IMR-90 (cell line): ENCODE data around the gene PGA5. TPM values are rescaled to one million over a fixed set of nuclear protein-coding genes. Genes with fewer than 3 reads are reported as not detected.

ENCODE experiments used
- ATAC-seq: fragments of 200-7000 bp; cut with Tn5 transposase; 2 replicates; pipeline ENCODE4 v1.9.1; 2020; ENCODE audit warnings: low read depth, mild to moderate bottlenecking, moderate library complexity
- BruUV-seq: library from RNA; stranded (reverse); fragments of 400-500 nt; replicated peaks from 2 replicates; lab custom pipeline; 2021; lab: Mats Ljungman, UMichigan
- CTCF ChIA-PET: fragments of 300-600 bp; formaldehyde crosslinking; extraction: SDS; loops from one replicate; lab custom pipeline; 2021; ENCODE audit warnings: antibody characterized with exemption; lab: Yijun Ruan, JAX
- POLR2A ChIA-PET: fragments of 300-600 bp; sonication (Branson Sonifier 250); formaldehyde crosslinking; loops from one replicate; lab custom pipeline; 2022; ENCODE audit warnings: antibody characterized with exemption; ENCODE audit not compliant: unreplicated experiment; lab: Charles Lee
- DNase-seq: peaks from one replicate; pipeline ENCODE4 v3.0.0; 2013
- H2AFZ ChIP-seq: replicated peaks from 2 replicates; pipeline ENCODE3; 2013; ENCODE audit warnings: low read length, mild to moderate bottlenecking; ENCODE audit not compliant: poor library complexity
- H2AK5ac ChIP-seq: 2 replicates; pipeline ENCODE4 v1.6.1; 2013; ENCODE audit warnings: low read depth, low read length, inconsistent platforms
- H2AK9ac ChIP-seq: replicated peaks from 2 replicates; pipeline ENCODE3; 2013; ENCODE audit warnings: mild to moderate bottlenecking, low read depth, low read length, moderate library complexity; ENCODE audit not compliant: poor library complexity
- H2BK120ac ChIP-seq: 2 replicates; pipeline ENCODE4 v1.6.1; 2013; ENCODE audit warnings: low read depth, low read length, inconsistent platforms
- H2BK15ac ChIP-seq: 3 replicates; pipeline ENCODE4 v1.6.1; 2013; ENCODE audit warnings: low read depth, low read length, inconsistent platforms
- H2BK20ac ChIP-seq: 2 replicates; pipeline ENCODE4 v1.6.1; 2013; ENCODE audit warnings: low read depth, mild to moderate bottlenecking, inconsistent platforms, low read length, moderate library complexity
- H2BK5ac ChIP-seq: 2 replicates; pipeline ENCODE4 v1.6.1; 2013; ENCODE audit warnings: mild to moderate bottlenecking, low read depth, low read length, inconsistent platforms; ENCODE audit not compliant: poor library complexity, severe bottlenecking
- H3K14ac ChIP-seq: replicated peaks from 2 replicates; pipeline ENCODE4 v1.6.1; 2013; ENCODE audit warnings: low read depth, low read length, inconsistent platforms
- H3K18ac ChIP-seq: 2 replicates; pipeline ENCODE4 v1.6.1; 2013; ENCODE audit warnings: low read depth, low read length, control low read depth
- H3K23ac ChIP-seq: 2 replicates; pipeline ENCODE4 v1.6.1; 2013; ENCODE audit warnings: low read depth, low read length, inconsistent platforms
- H3K27ac ChIP-seq: 2 replicates; pipeline ENCODE4 v1.5.1; 2013; ENCODE audit warnings: mild to moderate bottlenecking, control low read depth, low read length; ENCODE audit not compliant: insufficient read depth
- H3K27me3 ChIP-seq: 2 replicates; pipeline ENCODE4 v1.6.1; 2013; ENCODE audit warnings: low read length; ENCODE audit not compliant: control insufficient read depth, insufficient read depth
- H3K36me3 ChIP-seq: 2 replicates; pipeline ENCODE4 v1.6.1; 2013; ENCODE audit warnings: low read length, mixed read lengths; ENCODE audit not compliant: control insufficient read depth, insufficient read depth
- H3K4ac ChIP-seq: 2 replicates; pipeline ENCODE4 v1.6.1; 2013; ENCODE audit warnings: low read depth, low read length, inconsistent platforms
- H3K4me1 ChIP-seq: 2 replicates; pipeline ENCODE4 v1.6.1; 2013; ENCODE audit warnings: low read length, mixed read lengths; ENCODE audit not compliant: control insufficient read depth, insufficient read depth
- H3K4me2 ChIP-seq: 2 replicates; pipeline ENCODE4 v1.6.1; 2013; ENCODE audit warnings: low read depth, mild to moderate bottlenecking, control low read depth, low read length, moderate library complexity
- H3K4me3 ChIP-seq: 2 replicates; pipeline ENCODE4 v1.5.1; 2013; ENCODE audit warnings: low read depth, mild to moderate bottlenecking, control low read depth, low read length, moderate library complexity; ENCODE audit not compliant: insufficient read depth
- H3K56ac ChIP-seq: 2 replicates; pipeline ENCODE4 v1.6.1; 2013; ENCODE audit warnings: low read length, inconsistent platforms; ENCODE audit not compliant: insufficient read depth; ENCODE audit errors: extremely low read depth
- H3K79me1 ChIP-seq, 2 experiments: 2 replicates each; pipeline ENCODE4 v1.6.1; 2013; ENCODE audit warnings: low read length in 2 of 2, inconsistent platforms in 1 of 2, low read depth in 1 of 2
- H3K9ac ChIP-seq: 2 replicates; pipeline ENCODE4 v1.6.1; 2013; ENCODE audit warnings: low read depth, low read length, control low read depth
- H3K9me1 ChIP-seq: 2 replicates; pipeline ENCODE4 v1.6.1; 2013; ENCODE audit warnings: low read length, inconsistent platforms; ENCODE audit not compliant: insufficient read depth
- H3K9me3 ChIP-seq: 2 replicates; pipeline ENCODE4 v1.6.1; 2013; ENCODE audit warnings: low read length; ENCODE audit not compliant: control insufficient read depth, insufficient read depth
- H4K20me1 ChIP-seq: 2 replicates; pipeline ENCODE4 v1.6.1; 2013; ENCODE audit warnings: low read length, inconsistent platforms; ENCODE audit not compliant: insufficient read depth
- H4K5ac ChIP-seq: 2 replicates; pipeline ENCODE4 v1.6.1; 2013; ENCODE audit warnings: mild to moderate bottlenecking, low read depth, low read length, control low read depth
- H4K8ac ChIP-seq, 2 experiments: 2 replicates each; pipeline ENCODE4 v1.6.1; 2013; ENCODE audit warnings: low read depth in 2 of 2, low read length in 2 of 2, control low read depth in 1 of 2, inconsistent platforms in 1 of 2
- H4K91ac ChIP-seq: 2 replicates; pipeline ENCODE4 v1.6.1; 2013; ENCODE audit warnings: low read depth, low read length, inconsistent platforms; ENCODE audit not compliant: insufficient read depth
- NFE2L2 ChIP-seq: fragments of 150-350 bp; IDR thresholded peaks from 2 replicates; pipeline ENCODE4 v1.6.1; 2016; ENCODE audit warnings: low read depth, mild to moderate bottlenecking, low read length
- POLR2A ChIP-seq: IDR thresholded peaks from 2 replicates; pipeline ENCODE4 v1.6.1; 2012; ENCODE audit warnings: mild to moderate bottlenecking, low read depth, low read length
- WGBS, 2 experiments: methylation state at CpG; one replicate each; pipeline versions ENCODE4 v1.1.5 to v1.1.7; 2013; ENCODE audit warnings: missing lambda C conversion rate in 2 of 2; ENCODE audit not compliant: insufficient read length in 1 of 2; ENCODE audit errors: extremely low coverage in 2 of 2; 5-methylcytosine and 5-hydroxymethylcytosine counted together
- dilution Hi-C: fragments of 300-500 bp; cut with HindIII; formaldehyde crosslinking; loops from one replicate; pipeline ENCODE4 v1.14.3; 2018; ENCODE audit warnings: low sequenced_read_pairs; ENCODE audit not compliant: unreplicated experiment
- in situ Hi-C: fragments of 300-500 bp; cut with MboI; formaldehyde crosslinking; loops from 3 replicates; pipeline ENCODE4 v1.14.3; 2019; ENCODE audit warnings: low sequenced_read_pairs, inconsistent platforms, mixed read lengths
- intact Hi-C: fragments of 100-400 bp; cut with micrococcal nuclease; formaldehyde crosslinking; loops from 2 replicates; pipeline ENCODE4 v1.10.0; 2022
- polyA plus RNA-seq, 3 experiments: library from polyadenylated mRNA; depleted of rRNA; stranded (reverse); fragments of >200 nt; gene quantifications; 2 replicates each; pipeline ENCODE4 v1.2.3, GENCODE V29; 2012; ENCODE audit warnings: low replicate concordance in 1 of 3
- total RNA-seq: library from RNA; depleted of rRNA; stranded (reverse); fragments of >200 nt; gene quantifications from 2 replicates; pipeline ENCODE4 v1.2.3, GENCODE V29; 2012

The PGA5 gene
- total and polyA plus RNA-seq, 2 of the 4 experiments (the other 2 are of a cell fraction), result not detected

GRCh38 chr11:61266602-61267001 lies 25.6 kb downstream of the PGA5 start:
- no CpG with 5 or more reads among the region's 4 CpGs for WGBS, 2 experiments
- H2BK5ac ChIP-seq, result no peak overlapping the region
- ChIA-PET CTCF (interaction anchor here (0.6 kb wide), 1 partner anchor 13 kb away, joined by 3 read pairs; no protein-coding TSS in a partner anchor), POLR2A (no interaction called here)
- H2AK5ac ChIP-seq, result no peak overlapping the region
- no peaks in the 10 kb centered on the region; the same call in 1 of the 2 replicates for H3K9me1 ChIP-seq
- in situ Hi-C loops, result no loop called here
- H3K23ac ChIP-seq, result no peak overlapping the region
- H2BK20ac ChIP-seq, result no peak overlapping the region
- H3K9ac ChIP-seq, result no peak overlapping the region
- H3K9me3 ChIP-seq, result no peaks in the 10 kb centered on the region
- H3K27ac ChIP-seq, result no peak overlapping the region
- H3K4ac ChIP-seq, result no peak overlapping the region
- dilution Hi-C loops, result no loop called here
- H3K79me1 ChIP-seq, result no peaks in the 10 kb centered on the region
- no peak overlapping the region for H4K5ac ChIP-seq
- no peak overlapping the region for H3K4me2 ChIP-seq
- no peak overlapping the region for H2BK120ac ChIP-seq
- peaks cover 2% of the 10 kb centered on the region for H3K4me1 ChIP-seq
- no peak for DNase-seq
- no peaks in the 10 kb centered on the region for H3K36me3 ChIP-seq
- H4K8ac ChIP-seq, result no peak overlapping the region
- no peak overlapping the region for H3K18ac ChIP-seq
- intact Hi-C loops, result no loop called here
- H2AFZ ChIP-seq, result no peak overlapping the region
- no peak; the same call in 1 of the 2 replicates for ATAC-seq
- H4K20me1 ChIP-seq, result no peaks in the 10 kb centered on the region
- no peak overlapping the region for H4K91ac ChIP-seq
- no peaks in the 10 kb centered on the region for H3K27me3 ChIP-seq
- H2AK9ac ChIP-seq, result no peak overlapping the region
- no peak overlapping the region for H3K56ac ChIP-seq
- H3K14ac ChIP-seq, result no peak overlapping the region
- H2BK15ac ChIP-seq, result no peak overlapping the region
- H3K4me3 ChIP-seq, result no peak overlapping the region
- BruUV-seq, result no TSS peak
- no peak for TF ChIP-seq NFE2L2
- no peak for TF ChIP-seq POLR2A
